ENCODE results near the gene SPAG6.

The SPAG6 gene

DNA sequence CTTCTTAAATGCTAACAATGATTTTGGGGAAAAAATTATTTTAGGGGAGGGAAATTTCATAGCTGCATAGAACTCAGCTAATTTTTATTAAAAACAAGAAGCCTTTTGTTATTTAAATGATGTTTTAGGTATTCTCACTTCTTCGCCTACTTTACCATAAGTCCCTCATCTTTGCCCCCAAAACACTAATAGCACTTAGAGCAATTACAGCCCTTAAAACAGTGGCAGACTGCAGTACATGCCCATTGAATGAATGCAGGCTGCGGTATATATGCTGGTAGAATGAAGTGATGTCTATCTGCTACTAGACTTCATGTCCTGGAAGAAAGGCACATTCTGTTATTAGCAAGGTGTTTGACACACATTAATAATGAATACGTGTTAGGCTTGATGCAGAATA is 2.9 kb upstream of the SPAG6 start:
- peaks cover 3% of the 10 kb centered on the region; the same call in 1 of the 2 replicates for H3F3A ChIP-seq (ENCODE audit: insufficient read depth)
- H3K9me3 ChIP-seq (ENCODE audit: insufficient read depth, low read length) = no peaks in the 10 kb centered on the region
- no peak overlapping the region for H3K4me3 ChIP-seq (ENCODE audit: insufficient read depth, low read length, poor library complexity, severe bottlenecking)
- TF ChIP-seq, protein P1, sequence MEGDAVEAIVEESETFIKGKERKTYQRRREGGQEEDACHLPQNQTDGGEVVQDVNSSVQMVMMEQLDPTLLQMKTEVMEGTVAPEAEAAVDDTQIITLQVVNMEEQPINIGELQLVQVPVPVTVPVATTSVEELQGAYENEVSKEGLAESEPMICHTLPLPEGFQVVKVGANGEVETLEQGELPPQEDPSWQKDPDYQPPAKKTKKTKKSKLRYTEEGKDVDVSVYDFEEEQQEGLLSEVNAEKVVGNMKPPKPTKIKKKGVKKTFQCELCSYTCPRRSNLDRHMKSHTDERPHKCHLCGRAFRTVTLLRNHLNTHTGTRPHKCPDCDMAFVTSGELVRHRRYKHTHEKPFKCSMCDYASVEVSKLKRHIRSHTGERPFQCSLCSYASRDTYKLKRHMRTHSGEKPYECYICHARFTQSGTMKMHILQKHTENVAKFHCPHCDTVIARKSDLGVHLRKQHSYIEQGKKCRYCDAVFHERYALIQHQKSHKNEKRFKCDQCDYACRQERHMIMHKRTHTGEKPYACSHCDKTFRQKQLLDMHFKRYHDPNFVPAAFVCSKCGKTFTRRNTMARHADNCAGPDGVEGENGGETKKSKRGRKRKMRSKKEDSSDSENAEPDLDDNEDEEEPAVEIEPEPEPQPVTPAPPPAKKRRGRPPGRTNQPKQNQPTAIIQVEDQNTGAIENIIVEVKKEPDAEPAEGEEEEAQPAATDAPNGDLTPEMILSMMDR (IDR thresholded peaks at IDR 0.05; ENCODE audit: insufficient read depth, low read length, poor library complexity, severe bottlenecking) = no peak
- TF ChIP-seq EZH2phosphoT487 (conservative IDR thresholded peaks at IDR 0.05; ENCODE audit: low read length) = no peak
- no peaks in the 10 kb centered on the region for H3K36me3 ChIP-seq (ENCODE audit: low read length)
- H3K9me2 ChIP-seq (replicated peaks; ENCODE audit: insufficient read depth, low read length) = no peaks in the 10 kb centered on the region
- 0 out of 2 replicates have a peak, but pooled peaks cover 1% of the 10 kb centered on the region for H3K27me3 ChIP-seq (ENCODE audit: low read length)
- no peak overlapping the region for H3K27ac ChIP-seq (ENCODE audit: low read depth, low read length)
- no peak overlapping the region for H2AFZ ChIP-seq (ENCODE audit: low read depth, low read length, severe bottlenecking)
- no peaks in the 10 kb centered on the region for H4K20me1 ChIP-seq (ENCODE audit: low read depth, low read length)
- H3K4me2 ChIP-seq (ENCODE audit: low read depth, low read length, poor library complexity, severe bottlenecking) = no peak overlapping the region
- no peaks in the 10 kb centered on the region for H3K79me2 ChIP-seq (ENCODE audit: insufficient read depth, low read length)
- no peak overlapping the region for H3K9ac ChIP-seq (ENCODE audit: low read length)

DNA sequence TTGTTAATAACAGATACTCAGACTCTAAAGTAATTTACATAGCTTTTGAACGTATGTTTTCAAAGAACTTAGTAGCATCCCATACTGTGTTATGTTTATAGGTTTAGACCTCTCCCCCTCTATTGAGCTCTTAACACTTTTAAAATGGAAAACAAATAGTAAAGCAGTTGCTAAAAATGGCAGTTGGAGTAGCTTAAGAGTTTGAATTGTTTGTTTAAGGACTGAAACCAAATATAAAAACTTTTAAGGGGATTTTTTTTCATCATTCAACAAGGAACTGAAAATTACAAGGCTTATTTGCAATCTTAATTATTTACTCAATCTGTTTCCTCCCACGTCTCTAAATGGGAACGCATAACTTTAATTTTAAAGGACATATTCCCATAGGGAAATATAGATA is 1.6 kb upstream of the SPAG6 start:
- Histone ChIP-seq H3K9me3 (ENCODE audit: insufficient read depth, low read length) (no peaks in the 10 kb centered on the region), H4K20me1 (ENCODE audit: low read depth, low read length) (no peaks in the 10 kb centered on the region), H3K36me3 (ENCODE audit: low read length) (no peaks in the 10 kb centered on the region), H3K9ac (ENCODE audit: low read length) (no peak overlapping the region), H3K4me3 (ENCODE audit: insufficient read depth, low read length, poor library complexity, severe bottlenecking) (no peak overlapping the region), H3K4me2 (ENCODE audit: low read depth, low read length, poor library complexity, severe bottlenecking) (no peak overlapping the region), H3F3A (ENCODE audit: insufficient read depth) (peaks cover 3% of the 10 kb centered on the region; the same call in 1 of the 2 replicates), H3K27me3 (ENCODE audit: low read length) (no peaks in the 10 kb centered on the region), H3K79me2 (ENCODE audit: insufficient read depth, low read length) (no peaks in the 10 kb centered on the region), H3K27ac (ENCODE audit: low read depth, low read length) (no peak overlapping the region), H3K9me2 (replicated peaks; ENCODE audit: insufficient read depth, low read length) (no peaks in the 10 kb centered on the region), H2AFZ (ENCODE audit: low read depth, low read length, severe bottlenecking) (no peak overlapping the region)
- no peak for TF ChIP-seq EZH2phosphoT487 (conservative IDR thresholded peaks at IDR 0.05; ENCODE audit: low read length)
- TF ChIP-seq, protein P1 (IDR thresholded peaks at IDR 0.05; ENCODE audit: insufficient read depth, low read length, poor library complexity, severe bottlenecking) = no peak

DNA sequence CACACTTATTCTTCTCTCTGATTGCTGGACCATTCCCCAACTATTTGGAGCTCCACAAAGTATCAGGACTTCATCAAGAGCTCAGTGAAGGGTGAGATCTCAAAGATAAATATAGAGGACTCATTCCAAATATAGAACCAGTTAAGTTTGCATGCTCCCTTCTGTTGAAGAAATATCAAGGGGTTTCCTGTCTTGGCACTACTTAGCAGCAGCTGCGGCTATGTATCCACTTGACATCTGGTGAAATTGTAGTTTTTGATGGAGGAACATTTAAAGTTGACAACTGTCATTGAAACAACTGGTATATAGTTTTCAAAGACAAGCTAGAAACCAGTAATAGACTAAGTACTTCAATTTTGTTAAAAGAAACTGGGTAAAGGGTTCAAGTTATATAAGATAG is 1.0 kb upstream of the SPAG6 start:
- no peaks in the 10 kb centered on the region for H3K9me2 ChIP-seq (replicated peaks; ENCODE audit: insufficient read depth, low read length)
- H3K4me2 ChIP-seq (ENCODE audit: low read depth, low read length, poor library complexity, severe bottlenecking) = no peak overlapping the region
- H3K4me3 ChIP-seq (ENCODE audit: insufficient read depth, low read length, poor library complexity, severe bottlenecking) = no peak overlapping the region
- H2AFZ ChIP-seq (ENCODE audit: low read depth, low read length, severe bottlenecking) = no peak overlapping the region
- H3F3A ChIP-seq (ENCODE audit: insufficient read depth) = peaks cover 3% of the 10 kb centered on the region; the same call in 1 of the 2 replicates
- H3K79me2 ChIP-seq (ENCODE audit: insufficient read depth, low read length) = no peaks in the 10 kb centered on the region
- H3K9me3 ChIP-seq (ENCODE audit: insufficient read depth, low read length) = no peaks in the 10 kb centered on the region
- H3K36me3 ChIP-seq (ENCODE audit: low read length) = no peaks in the 10 kb centered on the region
- no peaks in the 10 kb centered on the region for H3K27me3 ChIP-seq (ENCODE audit: low read length)
- no peak overlapping the region for H3K9ac ChIP-seq (ENCODE audit: low read length)
- TF ChIP-seq, protein P1 (IDR thresholded peaks at IDR 0.05; ENCODE audit: insufficient read depth, low read length, poor library complexity, severe bottlenecking) = no peak
- no peak for TF ChIP-seq EZH2phosphoT487 (conservative IDR thresholded peaks at IDR 0.05; ENCODE audit: low read length)
- H3K27ac ChIP-seq (ENCODE audit: low read depth, low read length) = no peak overlapping the region
- no peaks in the 10 kb centered on the region for H4K20me1 ChIP-seq (ENCODE audit: low read depth, low read length)

Measured in SU-DHL-6 (cell line).